Thyroid gland (tissue), 4 donors: ENCODE data around the gene KLK11. TPM values are rescaled to one million over a fixed set of nuclear protein-coding genes. Genes with fewer than 3 reads are reported as not detected.

ENCODE experiments used
- DNase-seq, 2 donors: peaks; one replicate each; pipeline ENCODE4 v3.0.0-alpha.2; 2019
- H3K27ac ChIP-seq, 3 donors: fragments of 200-600 bp; sonication (generic); 1 replicate in 2 of 3; 2 replicates in 1 of 3; pipeline ENCODE4 v1.5.1; 2016 to 2019; ENCODE audit warnings: mild to moderate bottlenecking in 1 of 3, moderate library complexity in 1 of 3
- H3K27me3 ChIP-seq: fragments of 200-600 bp; sonication (generic); one replicate; pipeline ENCODE4 v1.5.1; 2019
- H3K36me3 ChIP-seq, 2 donors: fragments of 200-600 bp; sonication (generic); one replicate each; pipeline ENCODE4 v1.5.1; 2016 to 2019
- H3K4me1 ChIP-seq, 2 donors: fragments of 200-600 bp; sonication (generic); one replicate each; pipeline ENCODE4 v1.5.1; 2017 to 2019
- H3K4me3 ChIP-seq, 3 donors: fragments of 200-600 bp; sonication (generic); replicated peaks in 1 of 3; 1 replicate in 2 of 3; 2 replicates in 1 of 3; pipeline ENCODE4 v1.5.1; 2016; ENCODE audit warnings: mild to moderate bottlenecking in 1 of 3
- H3K9me3 ChIP-seq: fragments of 200-600 bp; sonication (generic); one replicate; pipeline ENCODE4 v1.5.1; 2017
- CTCF ChIP-seq, 6 experiments: fragments of 200-600 bp in 3 of 6; fragments of 450-650 bp in 3 of 6; sonication (generic) in 3 of 6; IDR thresholded peaks; one replicate each; pipeline ENCODE4 v1.5.1; 2016 to 2019; ENCODE audit warnings: antibody characterized with exemption in 6 of 6, mild to moderate bottlenecking in 2 of 6, inconsistent platforms in 1 of 6, moderate library complexity in 1 of 6
- POLR2A ChIP-seq, 2 donors: fragments of 450-650 bp; IDR thresholded peaks; one replicate each; pipeline ENCODE4 v1.6.1; 2017; ENCODE audit warnings: antibody characterized with exemption in 2 of 2, mild to moderate bottlenecking in 2 of 2, moderate library complexity in 1 of 2
- WGBS, 2 donors: methylation state at CpG; one replicate each; pipeline ENCODE4 v1.1.5; 2017; 5-methylcytosine and 5-hydroxymethylcytosine counted together
- intact Hi-C: fragments of 100-400 bp; cut with DNase I; formaldehyde crosslinking; loops from one replicate; pipeline ENCODE4 v1.15.1; 2023
- total RNA-seq, 4 donors: library from RNA; depleted of rRNA; stranded (reverse); fragments of >200 nt; gene quantifications; one replicate each; pipeline ENCODE4 v1.2.3, GENCODE V29; 2016

The KLK11 gene
- total RNA-seq, 4 donors from 2014 or later = 0.40 to 0.93 TPM; not detected in 2

DNA sequence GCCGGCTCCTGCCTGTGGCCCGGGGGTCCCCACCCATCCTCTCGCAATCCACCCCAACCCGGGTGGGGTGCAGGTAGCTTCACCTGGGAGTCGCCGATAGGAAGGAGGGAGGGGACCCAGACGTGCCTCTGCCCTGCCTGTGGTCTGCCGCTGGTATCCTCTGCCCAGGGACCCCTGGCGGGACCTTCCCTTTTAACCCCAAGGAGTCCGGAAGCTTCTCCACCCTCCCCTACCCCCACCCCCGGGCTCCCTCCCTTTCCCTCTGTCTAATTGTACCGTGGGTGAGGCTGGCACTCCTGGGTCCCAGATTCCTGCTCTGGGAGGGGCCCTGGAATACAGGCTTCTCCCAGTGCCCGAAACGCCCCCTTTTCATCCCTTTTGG, 6.9 kb downstream of the KLK11 start, which contains the start of gene KLK10:
KLK10 (minus strand) TSS at position 166 of the 382 bp plus-strand sequence. CDS start 579 bp downstream, outside the sequence.
- 13 to 16% methylated on average over 7 to 13 of the region's 14 CpGs for WGBS, 2 donors
- Histone ChIP-seq H3K4me3 (no peak within 1 kb of the TSS), H3K27me3 (peaks cover 28% of the 10 kb centered on the region), H3K9me3 (no peaks in the 10 kb centered on the region), H3K4me1 (peaks cover 5 to 20% of the 10 kb centered on the region in 2 donors), H3K27ac (no peak within 1 kb of the TSS), H3K36me3 (no peaks in the 10 kb centered on the region)
- DNase-seq = no peak
- intact Hi-C loops = no loop called here
- TF ChIP-seq CTCF (IDR thresholded peaks at IDR 0.05) = no peak
- no peak for TF ChIP-seq POLR2A (IDR thresholded peaks at IDR 0.05)

DNA sequence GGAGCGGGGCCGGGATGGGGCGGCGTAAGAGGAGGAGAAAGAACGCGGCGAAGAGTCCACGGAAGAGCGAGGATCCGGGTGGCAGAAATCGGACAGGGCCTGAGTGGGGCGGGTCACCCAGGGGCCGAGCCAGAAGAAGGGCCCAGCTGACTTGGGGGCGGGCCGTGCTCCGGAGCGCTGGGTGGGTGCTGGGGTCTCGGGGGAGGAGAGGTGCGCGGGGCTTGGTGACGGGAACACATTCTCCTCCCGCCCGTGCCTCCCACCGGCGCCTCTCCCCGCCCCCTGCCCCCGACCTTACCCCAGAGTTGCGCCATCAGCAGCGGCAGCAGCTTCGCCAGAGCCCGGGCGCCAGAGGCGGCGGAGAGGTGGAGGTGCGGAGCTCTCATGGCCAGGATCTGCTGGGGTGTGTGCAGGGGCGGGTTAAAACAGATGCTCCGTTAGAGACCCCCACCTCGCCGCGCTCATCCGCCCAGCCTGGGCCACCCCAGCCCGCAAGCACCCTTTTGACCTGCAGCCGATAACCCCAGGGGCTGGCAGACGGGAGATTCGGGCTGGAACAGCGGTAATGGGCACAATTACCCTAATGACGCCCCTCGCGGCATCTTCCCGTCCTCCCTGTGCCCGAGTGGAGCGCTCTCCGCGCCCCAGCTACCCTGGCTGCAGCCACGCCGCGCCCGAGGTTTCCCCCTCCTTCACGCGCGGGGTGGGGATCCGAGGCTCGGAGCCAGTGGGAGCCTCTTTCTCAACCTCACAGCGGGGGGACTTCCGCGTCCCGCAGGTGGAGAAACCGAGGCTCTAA, 7.5 kb downstream of the KLK11 start:
- Histone ChIP-seq H3K4me3 (no peak overlapping the region), H3K27ac (no peak overlapping the region), H3K9me3 (no peaks in the 10 kb centered on the region), H3K4me1 (peaks cover 5 to 20% of the 10 kb centered on the region in 2 donors), H3K36me3 (no peaks in the 10 kb centered on the region), H3K27me3 (peaks cover 28% of the 10 kb centered on the region)
- DNase-seq = peak; percentile 8 to 18
- intact Hi-C loops = no loop called here
- WGBS, 2 donors = 2 to 4% methylated on average over 29 to 42 of the region's 68 CpGs
- TF ChIP-seq POLR2A (IDR thresholded peaks at IDR 0.05) (no peak), CTCF (IDR thresholded peaks at IDR 0.05) (no peak)

GRCh38 chr19:51016798-51017683, 9.4 kb downstream of the KLK11 start:
- H3K36me3 ChIP-seq = no peaks in the 10 kb centered on the region
- H3K4me1 ChIP-seq = peaks cover 5 to 20% of the 10 kb centered on the region in 2 donors
- H3K9me3 ChIP-seq = no peaks in the 10 kb centered on the region
- intact Hi-C loops = no loop called here
- H3K4me3 ChIP-seq = no peak overlapping the region
- WGBS, 2 donors = 1 to 2% methylated on average over 55 to 56 of the region's 68 CpGs
- H3K27ac ChIP-seq = no peak overlapping the region
- TF ChIP-seq POLR2A (IDR thresholded peaks at IDR 0.05) = no peak
- TF ChIP-seq CTCF (IDR thresholded peaks at IDR 0.05) = peak; percentile 34 to 87 (median 56)
- peak; percentile 38 to 77 for DNase-seq
- H3K27me3 ChIP-seq = peaks cover 28% of the 10 kb centered on the region

- no peaks in the 10 kb centered on the region for H3K9me3 ChIP-seq
- no peak overlapping the region for H3K27ac ChIP-seq
- peaks cover 28% of the 10 kb centered on the region for H3K27me3 ChIP-seq
- no peak for DNase-seq
- H3K4me1 ChIP-seq = peaks cover 5 to 17% of the 10 kb centered on the region in 2 donors
- H3K4me3 ChIP-seq = no peak overlapping the region
- intact Hi-C loops = no loop called here
- no peak for TF ChIP-seq CTCF (IDR thresholded peaks at IDR 0.05)
- TF ChIP-seq POLR2A (IDR thresholded peaks at IDR 0.05) = no peak
- WGBS, 2 donors = 80 to 94% methylated on average over 15 to 18 of the region's 19 CpGs
- no peaks in the 10 kb centered on the region for H3K36me3 ChIP-seq
Observed at GRCh38 chr19:51015691-51016267, 10.6 kb downstream of the KLK11 start.
